DLD1 (cell line): ENCODE measurements around the gene RFC1.
"Not testable (repeated sequence)": the region's sequence is repeated elsewhere in the genome, so short reads cannot be mapped to it uniquely, and the experiment has no call there.

ENCODE experiments used
- in situ Hi-C: cut with HindIII; loops from 2 replicates; pipeline ENCODE4 v1.10.0; 2017; ENCODE audit warnings: low sequenced_read_pairs

The RFC1 gene

GRCh38 chr4:39365830-39366771, at the start of gene RFC1:
Gene RFC1 (minus strand): TSS chr4:39366362. CDS start chr4:39366241, 121 bp downstream.
- in situ Hi-C loops, result no loop called here

GRCh38 chr4:39415678-39416283, 49.6 kb upstream of the RFC1 start:
- in situ Hi-C loops, result no loop called here

- in situ Hi-C loops, result not testable (repeated sequence)
Observed at GRCh38 chr4:39411561-39411960, 45.4 kb upstream of the RFC1 start.

- in situ Hi-C loops, result no loop called here
Observed at GRCh38 chr4:39410415-39410814, 44.3 kb upstream of the RFC1 start.

- in situ Hi-C loops, result no loop called here
Observed at GRCh38 chr4:39407584-39407885, 41.4 kb upstream of the RFC1 start.

GRCh38 chr4:39406763-39407583, 40.8 kb upstream of the RFC1 start, which contains the start of gene KLB:
Gene KLB (plus strand): TSS chr4:39406930. CDS start chr4:39406950, 20 bp downstream.
- in situ Hi-C loops, result no loop called here

GRCh38 chr4:39401640-39402039, 35.5 kb upstream of the RFC1 start:
- in situ Hi-C loops, result not testable (repeated sequence)

- in situ Hi-C loops, result no loop called here
Observed at GRCh38 chr4:39394706-39395105, 28.5 kb upstream of the RFC1 start.

- in situ Hi-C loops, result no loop called here
Observed at GRCh38 chr4:39390603-39391002, 24.4 kb upstream of the RFC1 start.

GRCh38 chr4:39384563-39384962, 18.4 kb upstream of the RFC1 start:
- in situ Hi-C loops, result no loop called here

GRCh38 chr4:39383690-39384089, 17.5 kb upstream of the RFC1 start:
- in situ Hi-C loops, result no loop called here

- in situ Hi-C loops, result no loop called here
Observed at GRCh38 chr4:39375478-39375877, 9.3 kb upstream of the RFC1 start.

GRCh38 chr4:39371209-39371608, 5.0 kb upstream of the RFC1 start:
- in situ Hi-C loops, result not testable (repeated sequence)

GRCh38 chr4:39369301-39369700, 3.1 kb upstream of the RFC1 start:
- in situ Hi-C loops, result no loop called here

- in situ Hi-C loops, result no loop called here
Observed at GRCh38 chr4:39367166-39367565, 1.0 kb upstream of the RFC1 start.

- in situ Hi-C loops, result no loop called here
Observed at GRCh38 chr4:39365360-39365759, 802 bp downstream of the RFC1 start.

GRCh38 chr4:39363773-39364393, 2.3 kb downstream of the RFC1 start:
- in situ Hi-C loops, result no loop called here

- in situ Hi-C loops, result no loop called here
Observed at GRCh38 chr4:39362827-39363226, 3.3 kb downstream of the RFC1 start.

GRCh38 chr4:39360611-39361010, 5.6 kb downstream of the RFC1 start:
- in situ Hi-C loops, result not testable (repeated sequence)

GRCh38 chr4:39357002-39357401, 9.2 kb downstream of the RFC1 start:
- in situ Hi-C loops, result no loop called here

GRCh38 chr4:39354254-39354552, 12.0 kb downstream of the RFC1 start:
- in situ Hi-C loops, result no loop called here
